ENCODE measurements around the gene OTUB1.

The OTUB1 gene

GRCh38 chr11:64004590-64004984, 18.3 kb downstream of the OTUB1 start:
- no peak for DNase-seq (ENCODE audit: low read depth)

DNA sequence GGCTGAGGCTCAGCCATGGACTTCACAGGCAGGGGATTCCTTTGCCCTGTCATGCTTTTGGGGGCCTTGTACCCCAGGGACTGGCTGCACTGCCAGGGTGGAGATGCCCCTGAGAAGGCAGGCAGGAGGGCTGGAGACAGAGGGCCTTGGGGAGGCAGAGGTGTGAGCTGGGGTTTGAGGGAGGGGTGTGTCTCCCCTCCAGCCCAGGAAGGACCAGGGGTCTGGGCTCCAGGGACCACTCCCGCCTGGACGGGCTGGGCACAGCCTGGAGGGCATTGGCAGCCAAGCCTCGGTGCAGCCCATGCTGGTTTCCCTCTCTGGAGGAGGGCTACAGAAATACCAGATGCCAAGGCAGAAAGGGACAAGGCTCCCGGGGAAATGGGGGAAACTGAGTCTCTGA, 19.5 kb downstream of the OTUB1 start:
- no peak for DNase-seq (ENCODE audit: low read depth)

DNA sequence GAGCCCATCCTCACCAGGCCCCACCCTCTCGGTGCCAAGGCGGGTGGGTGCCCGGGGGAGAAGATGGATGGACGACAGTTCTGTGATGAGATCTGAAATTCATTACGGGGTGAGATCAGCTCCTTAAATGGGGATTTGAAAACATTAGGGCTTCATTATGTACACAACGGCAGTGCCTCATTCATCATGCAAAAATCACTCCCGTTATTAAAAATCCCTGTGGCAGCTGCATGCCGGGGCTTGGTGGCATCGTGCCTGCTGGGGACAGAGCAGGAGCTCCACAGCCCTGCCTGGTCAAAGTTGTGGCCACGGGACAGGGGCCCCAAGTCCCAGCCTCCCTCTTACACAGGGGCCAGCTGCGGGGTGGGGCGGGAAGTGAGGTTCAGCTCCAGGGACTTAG, 20.2 kb downstream of the OTUB1 start:
- no peak for DNase-seq (ENCODE audit: low read depth)

DNA sequence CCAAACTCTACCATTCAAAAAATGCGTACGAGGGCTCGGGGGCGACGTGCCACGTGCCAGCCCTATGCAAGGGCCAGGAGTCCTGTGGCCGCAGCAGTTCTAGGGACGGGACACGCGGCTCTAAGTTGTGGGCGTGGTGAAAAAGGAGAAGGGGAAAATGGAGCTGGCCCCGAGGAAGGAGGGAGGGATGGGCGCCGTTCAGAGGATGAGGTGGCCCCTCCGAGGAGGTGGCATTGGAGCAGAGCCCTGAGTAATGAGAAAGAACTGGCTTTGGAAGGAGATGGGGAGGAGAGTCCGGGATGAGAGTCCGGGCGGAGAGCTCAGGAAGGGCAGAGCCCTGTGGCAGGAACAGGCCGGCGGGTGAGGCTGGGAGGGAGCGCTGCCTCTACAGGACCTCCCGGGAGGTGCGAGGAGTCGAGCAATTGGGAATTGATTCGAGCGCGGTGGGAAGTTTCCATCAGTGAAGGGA, 21.0 kb downstream of the OTUB1 start:
- no peak for DNase-seq (ENCODE audit: low read depth)

DNA sequence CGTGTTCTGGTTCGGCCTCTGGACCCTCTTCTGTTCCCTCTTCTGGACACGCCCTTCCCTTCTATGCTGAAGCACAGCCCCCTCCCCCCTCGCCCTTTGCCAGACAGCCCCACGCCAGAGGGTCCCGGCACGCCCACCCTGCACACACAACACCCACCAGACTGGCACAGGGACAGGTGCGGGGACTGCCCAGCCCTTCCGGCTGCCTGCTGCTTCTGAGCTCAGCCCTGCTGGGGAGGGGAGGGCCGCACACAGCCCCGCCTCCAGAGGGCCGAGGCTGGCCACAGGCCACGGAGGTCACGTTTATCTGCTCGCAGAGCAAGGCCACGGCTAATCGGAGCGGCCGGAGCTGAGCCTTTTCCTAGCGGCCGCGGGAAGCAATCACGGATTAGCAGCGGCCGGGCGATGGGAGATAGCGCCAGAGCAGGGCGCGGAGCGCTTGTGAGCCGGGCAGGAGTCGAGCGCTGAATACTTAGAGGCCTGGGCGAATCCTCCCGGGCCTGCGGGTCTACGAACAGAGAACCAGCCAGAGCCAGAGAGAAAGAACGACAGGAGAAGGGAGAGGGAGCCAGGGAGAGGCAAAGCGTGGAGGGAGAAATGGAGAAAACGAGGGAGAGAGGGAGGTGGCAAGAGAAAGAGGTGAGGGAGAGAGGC, 21.5 kb downstream of the OTUB1 start:
- DNase-seq (ENCODE audit: low read depth): no peak

GRCh38 chr11:64008283-64008913, 22.2 kb downstream of the OTUB1 start:
- DNase-seq (ENCODE audit: low read depth): no peak

DNA sequence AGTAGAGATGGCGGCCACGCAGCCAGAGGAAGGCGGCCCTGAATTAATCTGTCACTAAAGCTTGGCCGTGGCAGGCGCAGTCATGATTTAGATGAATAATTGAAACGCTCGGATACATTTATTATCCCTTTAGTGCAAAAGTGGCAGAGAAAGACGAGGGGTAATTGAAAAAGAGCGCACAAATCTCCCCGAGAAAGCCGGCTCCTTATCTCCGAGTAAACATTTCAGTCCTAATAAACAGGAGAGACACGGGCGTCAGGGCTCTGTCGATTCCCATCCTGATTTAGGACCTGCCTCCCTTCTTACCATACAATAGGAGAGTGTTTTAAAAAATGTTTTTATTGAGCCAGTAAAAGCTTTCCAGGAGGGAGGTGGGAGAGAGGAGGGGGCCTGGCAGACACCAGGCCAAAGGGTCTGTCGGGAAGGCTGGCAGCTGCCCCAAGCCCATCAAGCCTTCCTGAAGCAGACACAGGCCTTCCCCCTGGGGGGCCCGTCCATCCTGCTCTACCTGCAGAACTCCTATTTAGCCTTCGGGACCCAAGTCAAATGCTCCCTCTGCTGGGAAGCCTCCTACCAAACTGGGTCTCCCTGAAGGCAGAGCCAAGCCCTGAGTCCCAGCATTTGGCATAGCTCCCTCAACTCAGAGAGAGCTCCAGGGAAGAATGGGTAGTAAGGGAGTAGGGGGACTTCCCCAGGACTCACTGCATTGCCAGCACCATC, 22.8 kb downstream of the OTUB1 start:
- no peak for DNase-seq (ENCODE audit: low read depth)

DNA sequence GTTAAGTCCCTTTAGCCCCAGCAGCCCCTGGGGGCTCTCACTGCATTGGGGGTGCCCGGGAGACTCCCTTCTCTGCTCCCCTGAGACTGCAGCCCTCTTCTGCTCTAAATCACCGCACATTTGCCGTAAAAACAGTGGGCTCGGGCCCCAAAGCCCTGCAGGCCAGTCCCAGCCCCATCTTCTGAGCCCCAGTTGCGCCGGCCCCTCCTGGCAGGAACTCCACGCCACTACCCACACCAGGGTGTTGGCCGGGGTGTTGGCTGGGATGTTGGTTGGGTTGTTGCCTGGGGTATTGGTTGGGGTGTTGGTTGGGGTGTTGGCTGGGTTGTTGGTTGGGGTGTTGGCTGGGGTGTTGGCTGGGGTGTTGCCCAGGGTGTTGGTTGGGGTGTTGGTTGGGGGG, 23.5 kb downstream of the OTUB1 start:
- no peak for DNase-seq (ENCODE audit: low read depth)

DNA sequence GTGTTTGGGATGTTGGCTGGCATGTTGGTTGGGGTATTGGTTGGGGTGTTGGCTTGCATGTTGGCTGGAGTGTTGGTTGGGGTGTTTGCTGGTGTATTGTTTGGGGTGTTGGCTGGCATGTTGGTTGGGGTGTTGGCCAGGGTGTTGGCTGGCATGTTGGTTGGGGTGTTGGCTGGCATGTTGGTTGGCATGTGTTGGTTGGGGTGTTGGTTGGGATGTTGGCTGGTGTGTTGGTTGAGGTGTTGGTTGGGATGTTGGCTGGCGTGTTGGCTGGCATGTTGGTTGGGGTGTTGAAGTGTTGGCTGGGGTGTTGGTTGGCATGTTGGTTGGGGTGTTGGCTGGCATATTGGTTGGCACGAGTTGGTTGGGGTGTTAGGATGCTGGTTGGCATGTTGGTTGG, 24.5 kb downstream of the OTUB1 start:
- DNase-seq (ENCODE audit: low read depth): no peak

- DNase-seq (ENCODE audit: low read depth): no peak
These were observed 25.1 kb downstream of the OTUB1 start for GRCh38 chr11:64011371-64011770.

DNA sequence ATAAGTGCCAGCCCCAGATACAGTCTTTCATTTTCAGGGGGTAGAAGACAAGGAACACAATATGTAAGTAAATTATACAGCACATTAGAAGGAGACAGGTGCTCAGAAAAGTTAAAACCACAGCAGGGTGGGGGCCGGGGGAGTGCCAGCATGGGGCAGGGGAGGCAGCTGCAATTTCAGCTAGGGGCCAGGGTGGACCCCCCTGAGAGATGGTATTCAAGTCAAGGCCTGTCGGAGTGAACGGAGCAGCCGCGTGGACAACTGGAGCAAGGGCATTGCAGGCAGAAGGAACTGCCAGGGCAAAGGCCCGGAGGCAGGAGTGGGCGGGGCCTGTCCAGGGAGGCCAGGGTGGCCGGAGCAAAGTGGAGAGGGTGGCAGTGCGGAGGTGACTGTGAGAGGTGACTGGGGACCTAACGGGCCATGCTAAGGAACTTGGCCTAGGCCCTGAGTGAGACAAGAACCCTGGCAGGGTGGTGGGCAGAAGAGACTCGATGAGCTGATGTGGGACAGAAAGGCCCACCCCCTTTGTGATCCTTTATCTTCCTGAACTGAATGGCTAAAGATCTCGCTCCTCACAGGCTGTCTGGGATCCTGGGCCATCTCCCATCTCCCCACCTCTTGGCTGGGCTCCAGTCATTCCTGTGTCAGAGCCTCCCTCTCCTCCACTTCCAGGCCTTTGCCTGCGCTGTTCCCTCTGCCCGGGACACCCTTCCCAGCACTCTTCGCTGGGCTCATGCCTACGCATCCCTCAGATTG, 27.1 kb downstream of the OTUB1 start:
- DNase-seq (ENCODE audit: low read depth): no peak

DNA sequence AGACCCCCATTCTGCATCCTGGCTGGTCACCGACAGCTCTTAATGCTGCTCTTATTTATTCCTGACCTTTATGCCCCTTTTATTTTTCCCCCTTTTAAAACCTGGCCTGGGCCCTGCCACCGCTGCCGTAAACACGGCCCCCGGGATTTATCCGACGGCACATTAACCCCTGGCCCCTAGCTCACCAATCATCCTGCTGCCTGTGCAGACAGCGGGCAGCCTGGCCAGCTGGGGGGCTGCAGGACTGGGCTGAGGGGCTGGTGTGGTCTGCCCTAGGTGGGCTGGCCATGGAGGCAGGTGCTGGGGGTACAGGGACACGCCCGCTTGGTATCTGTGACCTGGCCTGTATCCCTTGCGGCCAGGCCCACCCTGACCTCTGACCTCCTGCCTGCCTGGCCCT, 28.1 kb downstream of the OTUB1 start:
- no peak for DNase-seq (ENCODE audit: low read depth)

GRCh38 chr11:64015510-64015909, 29.3 kb downstream of the OTUB1 start:
- no peak for DNase-seq (ENCODE audit: low read depth)

GRCh38 chr11:64015935-64016845, 30.0 kb downstream of the OTUB1 start:
- no peak for DNase-seq (ENCODE audit: low read depth)

DNA sequence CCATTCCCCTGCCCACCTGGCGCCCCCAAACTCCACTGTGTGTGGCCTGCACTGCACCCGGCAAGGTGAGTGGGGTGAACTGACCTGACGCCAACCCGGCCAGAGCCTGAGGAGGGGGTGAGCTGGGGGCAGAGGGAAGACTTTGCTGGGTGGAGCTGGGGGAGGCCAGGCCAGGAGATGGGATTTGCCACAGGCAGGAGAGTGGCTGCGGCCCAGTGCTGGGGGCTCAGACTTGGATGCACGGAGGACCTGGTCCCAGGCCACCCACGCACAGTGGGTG, 31.6 kb downstream of the OTUB1 start:
- DNase-seq (ENCODE audit: low read depth): no peak

DNA sequence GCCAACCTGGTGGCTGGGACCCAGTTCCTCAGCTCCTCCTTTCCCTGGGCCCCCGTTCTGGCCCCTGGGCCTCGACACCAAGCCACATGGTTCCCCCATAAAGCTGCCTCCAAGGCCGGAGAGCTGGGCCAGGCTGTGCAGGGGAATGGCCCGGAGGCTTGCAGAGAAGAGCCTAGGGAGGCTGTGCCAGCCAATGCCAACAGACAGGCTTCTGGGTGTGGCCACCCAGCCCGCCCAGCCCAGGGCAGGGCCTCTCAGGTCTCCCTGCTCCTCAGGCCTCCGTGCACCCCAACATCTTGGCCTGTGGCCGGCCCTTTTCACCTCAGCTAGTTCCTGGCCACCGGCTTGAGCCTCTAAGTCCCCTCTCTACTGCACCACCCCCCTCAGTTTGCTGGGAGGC, 32.1 kb downstream of the OTUB1 start:
- DNase-seq (ENCODE audit: low read depth): no peak

DNA sequence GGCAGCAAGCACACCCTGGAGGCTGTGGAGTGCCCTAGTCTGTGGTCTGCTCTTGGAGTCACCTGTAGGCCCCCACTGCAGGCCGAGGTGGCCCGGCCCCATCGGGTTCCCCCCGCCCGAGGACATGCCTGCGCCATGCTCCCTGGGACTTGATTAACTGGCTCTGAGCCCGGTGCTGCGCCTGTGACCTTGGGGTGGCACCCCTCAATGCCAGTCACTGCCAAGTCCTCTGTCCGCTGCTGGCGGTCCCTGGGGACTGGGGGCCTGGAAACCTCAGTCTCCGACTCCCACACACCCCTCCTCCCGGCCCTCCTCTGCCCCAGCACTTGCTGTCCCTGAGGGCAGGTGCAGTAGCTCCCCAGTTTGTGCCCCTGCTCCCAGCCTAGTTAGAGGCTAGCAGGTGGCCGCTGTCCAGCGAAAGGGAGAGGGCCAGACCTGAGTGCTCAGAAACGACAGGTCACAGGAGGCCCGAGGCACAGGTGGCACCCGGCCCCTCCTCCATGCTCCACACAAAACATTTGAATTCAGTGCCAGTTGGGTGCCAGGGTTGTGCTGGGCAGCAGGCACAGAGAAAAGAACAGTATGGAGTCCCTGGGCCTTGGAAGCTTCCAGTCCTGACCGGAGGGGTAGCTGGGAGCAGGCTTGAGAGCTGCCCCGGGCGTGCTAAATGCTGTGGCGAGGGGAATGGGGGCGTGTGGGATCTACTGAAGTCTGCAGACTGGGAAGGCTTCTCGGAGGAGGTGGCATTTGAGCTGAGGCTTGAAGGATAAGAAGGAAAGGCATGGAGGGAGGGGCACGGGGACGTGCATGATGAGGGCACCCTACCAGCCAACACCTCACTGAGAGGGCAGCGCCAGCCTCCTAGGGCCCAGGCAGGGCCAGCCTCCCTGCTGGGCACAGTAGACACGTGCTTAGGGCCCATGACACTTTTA, 33.1 kb downstream of the OTUB1 start:
- no peak for DNase-seq (ENCODE audit: low read depth)

DNA sequence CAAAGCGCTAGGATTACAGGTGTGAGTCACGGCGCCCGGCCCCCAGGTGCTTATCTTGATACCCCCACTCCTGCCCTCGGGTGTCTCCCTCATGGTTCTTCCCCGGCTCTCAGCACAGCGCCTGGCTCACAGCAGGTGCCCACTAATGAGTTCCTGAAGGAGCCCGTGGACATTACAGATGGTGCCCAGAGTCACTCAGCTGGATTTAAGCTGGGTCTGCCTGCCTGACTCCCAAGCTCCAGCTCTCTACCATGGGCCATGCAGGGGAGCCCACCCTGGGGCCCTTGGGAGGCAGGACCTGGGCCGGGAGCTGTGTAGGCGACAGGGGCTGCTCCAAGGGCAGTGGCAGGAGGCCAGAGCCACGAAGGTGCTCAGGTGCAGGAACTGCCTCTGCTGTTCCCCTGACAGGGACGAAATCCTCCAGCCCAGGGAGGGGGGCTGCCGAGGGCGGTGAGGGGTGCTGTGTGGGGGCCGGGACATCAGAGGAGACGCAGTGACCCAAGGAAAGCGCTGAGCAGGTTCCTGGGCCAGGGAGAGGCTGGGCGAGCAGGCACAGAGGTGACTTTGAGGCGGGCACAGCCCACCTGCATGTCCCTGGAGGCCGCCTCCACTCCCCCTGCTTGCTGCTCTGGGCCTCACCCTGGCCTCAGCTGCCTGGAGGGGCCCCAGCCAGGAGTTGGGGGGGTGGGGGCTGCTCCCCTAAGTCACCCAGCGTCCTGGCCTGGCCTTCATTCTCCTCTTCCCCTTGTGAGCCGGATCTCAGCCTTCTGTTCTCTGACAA, 34.9 kb downstream of the OTUB1 start:
- no peak for DNase-seq (ENCODE audit: low read depth)

DNA sequence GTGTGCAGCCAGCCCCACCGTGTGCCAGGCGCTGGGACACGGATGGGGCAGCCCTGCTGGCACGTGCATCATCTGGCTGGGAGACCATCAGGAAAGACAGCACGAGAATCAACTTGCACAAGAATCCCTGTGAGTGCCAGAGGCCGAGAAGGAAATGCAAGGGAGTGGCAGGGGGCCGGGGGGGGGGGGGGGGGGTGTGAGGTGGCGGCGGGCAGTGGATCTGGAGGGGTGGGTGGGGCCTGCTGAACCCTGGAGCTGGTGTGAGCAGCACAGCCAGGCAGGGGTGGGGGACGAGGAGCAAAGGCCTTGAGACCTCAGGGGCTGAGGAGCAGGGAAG, 35.5 kb downstream of the OTUB1 start:
- no peak for DNase-seq (ENCODE audit: low read depth)

GRCh38 chr11:64022125-64022784, 36.0 kb downstream of the OTUB1 start:
- no peak for DNase-seq (ENCODE audit: low read depth)
